Measurements from ENCODE around the gene CXorf49. TPM values are rescaled to one million over a fixed set of nuclear protein-coding genes. Genes with fewer than 3 reads are reported as not detected.
"Not testable (repeated sequence)": the region's sequence is repeated elsewhere in the genome, so short reads cannot be mapped to it uniquely, and the experiment has no call there.

The CXorf49 gene

DNA sequence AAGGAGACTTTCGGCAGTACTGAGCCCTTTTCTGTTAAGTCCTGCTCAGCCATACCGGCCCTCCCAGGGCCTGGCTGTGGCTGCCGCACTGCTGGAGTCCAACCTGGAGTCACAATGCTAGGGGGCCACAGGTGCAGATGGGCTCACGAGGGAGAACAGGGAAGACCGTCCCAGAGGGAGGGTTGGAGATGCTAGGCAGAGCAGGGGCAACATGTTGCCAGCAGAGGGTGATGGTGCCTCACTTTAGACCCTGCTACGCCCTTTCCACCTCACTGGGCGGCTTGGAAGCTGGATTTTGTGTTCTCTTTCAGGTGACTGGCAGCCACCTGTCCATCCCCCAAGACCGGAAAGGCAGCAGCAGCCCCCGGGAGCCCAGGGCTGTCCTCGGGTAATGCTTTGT lies 48.1 kb downstream of the CXorf49 start:
- not testable (repeated sequence) for H3K4me1 ChIP-seq (ENCODE audit: control insufficient read depth, insufficient read depth, low read length); H3K9me3 ChIP-seq (replicated peaks; ENCODE audit: low read length); H3K4me3 ChIP-seq (ENCODE audit: low read length); H3K9ac ChIP-seq (ENCODE audit: low read depth, low read length); H3K36me3 ChIP-seq (ENCODE audit: insufficient read depth, low read length); H3K4me2 ChIP-seq (ENCODE audit: low read length)
- peaks cover 19% of the 10 kb centered on the region for H3K27me3 ChIP-seq (ENCODE audit: control insufficient read depth, insufficient read depth, low read length)

DNA sequence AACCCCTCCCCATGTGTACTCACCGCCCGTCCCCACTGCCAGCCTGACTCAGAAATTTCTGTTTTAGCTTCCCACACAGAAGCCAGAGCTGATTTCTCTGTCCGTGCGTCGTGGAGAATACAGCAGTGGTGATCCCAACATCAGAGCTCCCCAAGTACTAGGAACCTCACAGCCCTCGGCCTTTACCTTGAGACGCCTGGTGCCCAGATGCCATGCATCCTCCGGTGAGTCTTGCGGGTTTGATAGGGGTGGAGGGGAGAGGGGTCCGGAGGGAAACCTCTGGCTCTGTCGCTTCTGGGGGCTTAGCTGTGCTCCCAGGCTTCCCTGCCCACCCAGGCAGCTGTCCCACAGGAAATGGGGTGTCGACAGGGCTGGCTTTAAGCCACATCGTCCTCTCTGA lies 48.6 kb downstream of the CXorf49 start:
- Histone ChIP-seq H3K36me3 (ENCODE audit: insufficient read depth, low read length) (no peaks in the 10 kb centered on the region), H3K4me3 (ENCODE audit: low read length) (no peak overlapping the region), H3K9me3 (replicated peaks; ENCODE audit: low read length) (no peaks in the 10 kb centered on the region), H3K4me2 (ENCODE audit: low read length) (no peak overlapping the region), H3K27me3 (ENCODE audit: control insufficient read depth, insufficient read depth, low read length) (peaks cover 19% of the 10 kb centered on the region), H3K9ac (ENCODE audit: low read depth, low read length) (no peak overlapping the region), H3K4me1 (ENCODE audit: control insufficient read depth, insufficient read depth, low read length) (no peaks in the 10 kb centered on the region)

DNA sequence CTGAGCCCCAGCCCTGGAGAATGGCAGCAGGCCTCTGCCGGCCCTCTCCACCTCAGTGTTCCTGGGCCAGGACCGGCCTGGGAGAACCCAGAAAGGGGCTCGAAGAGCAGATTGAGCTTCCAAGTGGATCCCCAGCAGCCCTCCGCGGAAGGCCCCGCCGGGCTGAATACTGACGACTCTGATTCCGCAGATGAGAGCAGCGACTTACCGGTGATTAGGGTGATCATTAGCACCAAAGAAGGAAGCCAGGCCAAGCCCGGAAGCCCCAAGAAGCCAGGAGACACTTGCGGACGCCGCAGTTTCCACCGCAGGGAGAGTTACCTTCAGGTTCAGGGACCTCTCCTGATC lies 49.9 kb downstream of the CXorf49 start:
- H3K4me3 ChIP-seq (ENCODE audit: low read length), result no peak overlapping the region
- no peaks in the 10 kb centered on the region for H3K36me3 ChIP-seq (ENCODE audit: insufficient read depth, low read length)
- H3K27me3 ChIP-seq (ENCODE audit: control insufficient read depth, insufficient read depth, low read length), result peaks cover 11% of the 10 kb centered on the region
- H3K9ac ChIP-seq (ENCODE audit: low read depth, low read length), result no peak overlapping the region
- no peaks in the 10 kb centered on the region for H3K9me3 ChIP-seq (replicated peaks; ENCODE audit: low read length)
- H3K4me1 ChIP-seq (ENCODE audit: control insufficient read depth, insufficient read depth, low read length), result no peaks in the 10 kb centered on the region
- no peak overlapping the region for H3K4me2 ChIP-seq (ENCODE audit: low read length)

DNA sequence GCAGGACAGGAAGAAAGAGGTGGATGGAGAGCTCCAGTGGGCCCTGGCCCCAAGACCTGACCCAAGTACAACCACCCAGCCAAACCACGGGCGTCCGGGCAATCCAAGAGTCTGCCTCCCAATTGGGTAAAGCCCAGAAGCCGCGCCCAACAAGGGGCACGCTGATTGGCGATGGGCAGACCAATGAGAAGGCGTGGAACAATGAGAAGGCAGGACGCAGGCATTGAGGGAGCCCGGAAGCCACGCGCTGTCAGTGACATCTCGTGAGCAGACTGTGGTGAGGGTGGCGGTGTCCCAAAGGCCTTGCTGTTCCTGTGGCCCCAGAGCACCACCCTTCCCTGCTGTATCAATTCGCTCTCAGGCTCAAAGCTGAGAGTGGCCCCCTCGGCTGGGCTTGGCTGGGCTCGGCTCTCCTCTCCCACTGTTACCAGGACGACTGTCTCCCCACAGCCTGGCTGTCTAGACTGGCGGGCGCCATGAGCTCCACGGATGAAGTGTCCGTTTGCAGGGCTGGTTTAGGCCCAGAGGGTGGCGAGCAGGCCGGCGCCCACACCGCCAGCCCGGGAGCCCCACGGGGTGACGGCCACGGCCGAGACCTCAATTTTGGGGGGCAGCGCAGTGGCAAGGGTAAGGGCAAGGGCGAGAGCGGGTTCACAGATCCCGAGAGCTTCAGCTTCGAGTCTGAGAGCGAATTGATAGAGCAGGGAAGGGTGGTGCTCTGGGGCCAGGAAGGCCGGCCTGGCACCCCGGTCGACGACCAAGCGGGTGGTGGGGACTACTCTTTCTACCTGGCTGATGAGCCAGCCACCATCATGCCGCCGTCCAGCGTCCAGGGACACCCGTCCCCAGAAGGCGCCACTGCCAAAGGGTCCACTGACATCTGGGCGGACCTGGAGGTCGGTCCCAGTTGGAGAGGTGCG lies 50.5 kb downstream of the CXorf49 start, which contains the start of gene LOC101059915:
Gene LOC101059915, plus strand, starts transcription at position 219 of the 920 bp plus-strand sequence.
- no peak within 1 kb of the TSS for H3K4me3 ChIP-seq (ENCODE audit: low read length)
- H3K36me3 ChIP-seq (ENCODE audit: insufficient read depth, low read length), result no peaks in the 10 kb centered on the region
- no peaks in the 10 kb centered on the region for H3K4me1 ChIP-seq (ENCODE audit: control insufficient read depth, insufficient read depth, low read length)
- H3K9me3 ChIP-seq (replicated peaks; ENCODE audit: low read length), result no peaks in the 10 kb centered on the region
- no peak within 1 kb of the TSS for H3K4me2 ChIP-seq (ENCODE audit: low read length)
- H3K27me3 ChIP-seq (ENCODE audit: control insufficient read depth, insufficient read depth, low read length), result peaks cover 10% of the 10 kb centered on the region
- no peak within 1 kb of the TSS for H3K9ac ChIP-seq (ENCODE audit: low read depth, low read length)

DNA sequence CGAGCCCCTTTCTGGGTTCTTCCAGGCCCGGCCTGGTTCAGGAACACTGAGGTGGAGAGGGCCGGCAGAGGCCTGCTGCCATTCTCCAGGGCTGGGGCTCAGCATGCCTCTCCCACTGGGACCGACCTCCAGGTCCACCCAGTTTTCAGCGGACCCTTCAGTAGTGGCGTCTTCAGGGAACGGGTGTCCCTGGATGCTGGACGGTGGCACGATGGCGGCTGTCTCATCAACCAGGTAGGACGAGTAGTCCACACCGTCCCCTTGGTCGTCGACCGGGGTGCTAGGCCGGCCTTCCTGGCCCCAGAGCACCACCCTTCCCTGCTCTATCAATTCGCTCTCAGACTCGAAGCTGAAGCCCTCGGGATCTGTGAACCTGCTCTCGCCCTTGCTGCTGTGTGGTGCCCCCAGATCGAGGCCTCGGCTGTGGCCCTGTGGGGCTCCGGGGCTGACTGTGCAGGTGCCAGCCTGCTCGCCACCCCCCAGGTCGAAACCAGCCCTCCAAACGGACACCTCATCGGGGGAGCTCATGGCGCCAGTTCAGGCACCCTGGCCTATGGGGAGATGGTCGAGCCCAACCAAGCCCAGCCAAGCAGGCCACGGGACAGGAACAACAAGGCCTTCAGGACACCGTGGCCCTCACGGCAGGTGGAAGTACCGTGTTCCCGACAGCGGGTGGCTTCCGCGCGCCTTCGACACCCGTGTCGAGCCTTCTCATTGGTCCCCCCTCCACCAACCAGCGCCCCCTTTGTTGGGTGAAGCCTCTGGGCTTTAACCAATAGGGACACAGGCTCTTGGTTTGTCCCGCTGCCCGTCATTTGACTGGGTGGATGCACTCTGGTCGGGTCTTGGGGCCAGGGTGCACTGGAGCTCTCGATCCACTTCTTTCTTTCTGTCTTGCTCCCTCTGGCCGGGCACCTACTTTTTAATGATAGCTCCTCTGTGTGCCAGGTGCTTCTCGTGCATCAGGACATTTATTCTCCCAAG lies 51.6 kb downstream of the CXorf49 start:
- Histone ChIP-seq H3K4me3 (ENCODE audit: low read length) (no peak overlapping the region), H3K4me2 (ENCODE audit: low read length) (no peak overlapping the region), H3K9ac (ENCODE audit: low read depth, low read length) (no peak overlapping the region), H3K9me3 (replicated peaks; ENCODE audit: low read length) (no peaks in the 10 kb centered on the region), H3K4me1 (ENCODE audit: control insufficient read depth, insufficient read depth, low read length) (no peaks in the 10 kb centered on the region), H3K27me3 (ENCODE audit: control insufficient read depth, insufficient read depth, low read length) (peaks cover 10% of the 10 kb centered on the region), H3K36me3 (ENCODE audit: insufficient read depth, low read length) (no peaks in the 10 kb centered on the region)

DNA sequence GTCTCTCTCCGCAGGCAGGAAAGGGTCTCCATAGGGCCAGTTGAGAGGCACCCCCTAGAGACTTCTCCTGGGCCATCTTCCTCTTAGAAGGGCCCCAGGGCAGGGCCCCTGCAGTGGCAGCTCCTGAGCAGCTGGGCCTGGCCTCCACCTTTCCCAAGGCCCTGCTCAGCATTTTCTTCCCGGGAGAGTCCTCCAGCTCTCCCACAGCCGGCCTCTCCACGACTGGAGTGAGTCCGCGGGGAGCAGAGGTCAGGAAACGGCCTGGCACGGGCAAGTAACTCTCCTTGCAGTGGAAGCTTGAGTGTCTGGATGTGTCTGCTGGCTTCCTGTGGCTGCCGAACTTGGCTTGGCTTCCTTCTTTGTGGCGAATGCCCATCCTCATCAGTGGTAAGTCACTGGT lies 52.3 kb downstream of the CXorf49 start:
- Histone ChIP-seq H3K9me3 (replicated peaks; ENCODE audit: low read length) (no peaks in the 10 kb centered on the region), H3K4me1 (ENCODE audit: control insufficient read depth, insufficient read depth, low read length) (no peaks in the 10 kb centered on the region), H3K4me2 (ENCODE audit: low read length) (no peak overlapping the region), H3K36me3 (ENCODE audit: insufficient read depth, low read length) (no peaks in the 10 kb centered on the region), H3K27me3 (ENCODE audit: control insufficient read depth, insufficient read depth, low read length) (peaks cover 10% of the 10 kb centered on the region), H3K4me3 (ENCODE audit: low read length) (no peak overlapping the region), H3K9ac (ENCODE audit: low read depth, low read length) (no peak overlapping the region)

DNA sequence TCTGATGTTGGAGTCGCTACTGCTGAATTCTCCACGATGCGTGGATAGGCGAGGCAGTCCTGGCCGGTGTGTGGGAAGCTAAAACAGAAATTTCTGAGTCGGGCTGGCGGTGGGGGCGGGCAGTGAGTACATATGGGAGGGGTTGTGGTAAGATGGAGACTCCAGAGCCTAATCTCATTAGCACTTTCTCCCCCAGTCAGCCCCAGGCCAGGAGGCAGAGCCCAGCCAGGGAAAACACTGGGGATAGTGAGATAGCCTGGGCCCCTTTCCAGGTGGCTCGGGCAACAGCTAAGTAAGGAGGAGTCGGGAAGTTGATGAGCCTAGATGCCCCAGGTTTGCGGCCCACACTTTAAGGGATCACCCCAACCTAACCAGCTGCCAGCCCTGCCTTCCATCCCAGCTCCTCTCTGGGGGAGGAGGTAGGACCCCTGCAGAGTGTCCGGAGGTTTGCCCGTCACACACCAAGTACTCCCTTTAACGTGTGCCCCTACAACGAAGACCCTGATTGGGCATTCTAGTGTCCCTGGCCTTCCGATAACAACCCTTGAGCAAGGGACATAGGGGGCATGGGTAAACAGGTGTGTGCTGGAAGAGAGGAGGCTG lies 53.1 kb downstream of the CXorf49 start:
- no peaks in the 10 kb centered on the region for H3K36me3 ChIP-seq (ENCODE audit: insufficient read depth, low read length)
- no peaks in the 10 kb centered on the region for H3K4me1 ChIP-seq (ENCODE audit: control insufficient read depth, insufficient read depth, low read length)
- no peak overlapping the region for H3K4me3 ChIP-seq (ENCODE audit: low read length)
- H3K9ac ChIP-seq (ENCODE audit: low read depth, low read length), result no peak overlapping the region
- H3K9me3 ChIP-seq (replicated peaks; ENCODE audit: low read length), result no peaks in the 10 kb centered on the region
- H3K27me3 ChIP-seq (ENCODE audit: control insufficient read depth, insufficient read depth, low read length), result peaks cover 6% of the 10 kb centered on the region
- no peak overlapping the region for H3K4me2 ChIP-seq (ENCODE audit: low read length)

Small RNA genes within 50 kb of the gene (small RNA-seq; reads per million reads assigned to genes)
- gene BX276092.4 (not detected), gene BX276092.6 (not detected), gene BX276092.8 (not detected)

All from skeletal muscle satellite cell (primary cell).